Prostate gland (tissue), 2 donors: ENCODE results near the gene SLC10A3. TPM values are rescaled to one million over a fixed set of nuclear protein-coding genes. Genes with fewer than 3 reads are reported as not detected.

Experiments used
- DNase-seq: peaks from one replicate; pipeline ENCODE4 v3.0.0-alpha.2; 2019; ENCODE audit warnings: low spot score
- H3K27ac ChIP-seq, 2 donors: fragments of 200-600 bp; sonication (generic); 2 replicates each; pipeline ENCODE4 v1.5.1; 2017 to 2019
- H3K27me3 ChIP-seq: fragments of 200-600 bp; sonication (generic); replicated peaks from 2 replicates; pipeline ENCODE4 v1.5.1; 2019; ENCODE audit not compliant: insufficient read depth
- H3K36me3 ChIP-seq, 2 donors: fragments of 200-600 bp; sonication (generic); 1 replicate in 1 of 2; 2 replicates in 1 of 2; pipeline versions ENCODE4 v1.5.1 to v1.8.1; 2017 to 2019
- H3K4me1 ChIP-seq: fragments of 200-600 bp; sonication (generic); replicated peaks from 2 replicates; pipeline ENCODE4 v1.5.1; 2019
- H3K4me3 ChIP-seq, 2 donors: fragments of 200-600 bp; sonication (generic); 2 replicates each; pipeline ENCODE4 v1.5.1; 2017 to 2019
- H3K9me3 ChIP-seq: fragments of 200-600 bp; sonication (generic); 2 replicates; pipeline ENCODE4 v1.5.1; 2017
- POLR2A ChIP-seq: fragments of 450-650 bp; IDR thresholded peaks from one replicate; pipeline ENCODE4 v1.6.1; 2016; ENCODE audit warnings: antibody characterized with exemption, mild to moderate bottlenecking
- POLR2AphosphoS5 ChIP-seq: sonication (generic); formaldehyde crosslinking; IDR thresholded peaks from one replicate; pipeline ENCODE4 v1.6.1; 2017; ENCODE audit warnings: antibody characterized with exemption
- WGBS: methylation state at CpG from one replicate; pipeline ENCODE4 v1.1.5; 2018; 5-methylcytosine and 5-hydroxymethylcytosine counted together
- intact Hi-C: fragments of 100-400 bp; cut with DNase I; formaldehyde crosslinking; loops from one replicate; pipeline ENCODE4 v1.14.2; 2022
- total RNA-seq, 2 donors: library from RNA; depleted of rRNA; stranded (reverse); fragments of >200 nt; gene quantifications; one replicate each; pipeline ENCODE4 v1.1.0, GENCODE V29; 2016
- TF ChIP-seq, protein P1 (sequence below), 4 experiments: fragments of 200-600 bp in 2 of 4; fragments of 450-650 bp in 2 of 4; sonication (generic) in 2 of 4; IDR thresholded peaks; 1 replicate in 3 of 4; 2 replicates in 1 of 4; pipeline ENCODE4 v1.5.1; 2016 to 2019; ENCODE audit warnings: antibody characterized with exemption in 4 of 4, mild to moderate bottlenecking in 2 of 4, moderate library complexity in 2 of 4

SLC10A3 gene
- total RNA-seq, 2 donors from 2014 or later: 28.0 to 45.6 TPM

DNA sequence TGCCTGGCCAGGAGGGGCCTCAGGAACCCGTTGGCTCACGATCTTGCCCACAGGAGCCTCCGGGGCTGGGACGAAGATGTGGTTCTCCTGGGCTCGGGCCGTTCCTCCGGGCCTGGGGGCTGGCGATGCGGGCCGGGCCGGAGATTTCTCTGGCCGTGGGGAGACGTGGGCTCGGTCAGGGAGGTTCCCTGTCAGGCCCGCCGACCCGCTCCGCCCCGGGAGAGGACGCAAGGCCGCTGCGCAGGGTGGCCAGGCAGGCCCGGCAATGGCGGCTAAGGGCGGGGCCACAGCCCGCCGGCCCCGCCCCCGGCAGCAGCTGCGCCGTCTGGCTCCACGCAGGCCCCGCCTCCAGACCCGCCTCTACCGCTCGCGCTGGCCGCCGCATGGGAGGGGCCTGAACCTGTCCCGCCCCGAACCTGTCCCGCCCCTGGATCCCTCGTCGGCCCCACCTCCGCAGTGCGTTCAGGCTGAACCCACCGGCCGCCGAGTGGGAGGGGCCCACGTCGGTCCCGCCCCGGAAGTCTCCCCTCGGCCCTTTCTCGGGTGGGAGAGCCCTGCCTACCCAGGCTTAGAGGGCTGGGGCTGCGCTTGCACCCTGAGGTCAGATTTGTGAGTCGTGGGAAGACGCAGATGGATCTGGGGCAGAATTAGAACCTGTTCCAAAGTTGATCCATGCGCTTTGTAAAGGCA, 25.7 kb upstream of the SLC10A3 start, which contains the start of gene FAM3A:
Gene FAM3A (minus strand): TSS at position 267 of the 690 bp plus-strand sequence. CDS start 460 bp downstream, outside the sequence.
- WGBS: 1% methylated on average over 14 of the region's 59 CpGs
- no peaks in the 10 kb centered on the region for H3K27me3 ChIP-seq
- H3K4me3 ChIP-seq: peak within 1 kb of the TSS; percentile 50 to 56
- H3K9me3 ChIP-seq: no peaks in the 10 kb centered on the region
- intact Hi-C loops: no loop called here
- TF ChIP-seq POLR2A: peak; percentile 80
- TF ChIP-seq POLR2AphosphoS5: peak; percentile 87
- TF ChIP-seq, protein P1, sequence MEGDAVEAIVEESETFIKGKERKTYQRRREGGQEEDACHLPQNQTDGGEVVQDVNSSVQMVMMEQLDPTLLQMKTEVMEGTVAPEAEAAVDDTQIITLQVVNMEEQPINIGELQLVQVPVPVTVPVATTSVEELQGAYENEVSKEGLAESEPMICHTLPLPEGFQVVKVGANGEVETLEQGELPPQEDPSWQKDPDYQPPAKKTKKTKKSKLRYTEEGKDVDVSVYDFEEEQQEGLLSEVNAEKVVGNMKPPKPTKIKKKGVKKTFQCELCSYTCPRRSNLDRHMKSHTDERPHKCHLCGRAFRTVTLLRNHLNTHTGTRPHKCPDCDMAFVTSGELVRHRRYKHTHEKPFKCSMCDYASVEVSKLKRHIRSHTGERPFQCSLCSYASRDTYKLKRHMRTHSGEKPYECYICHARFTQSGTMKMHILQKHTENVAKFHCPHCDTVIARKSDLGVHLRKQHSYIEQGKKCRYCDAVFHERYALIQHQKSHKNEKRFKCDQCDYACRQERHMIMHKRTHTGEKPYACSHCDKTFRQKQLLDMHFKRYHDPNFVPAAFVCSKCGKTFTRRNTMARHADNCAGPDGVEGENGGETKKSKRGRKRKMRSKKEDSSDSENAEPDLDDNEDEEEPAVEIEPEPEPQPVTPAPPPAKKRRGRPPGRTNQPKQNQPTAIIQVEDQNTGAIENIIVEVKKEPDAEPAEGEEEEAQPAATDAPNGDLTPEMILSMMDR (IDR thresholded peaks at IDR 0.05): no peak
- peak; percentile 92 for DNase-seq
- H3K27ac ChIP-seq: peak within 1 kb of the TSS; percentile 86
- no peaks in the 10 kb centered on the region for H3K4me1 ChIP-seq
- H3K36me3 ChIP-seq: no peaks in the 10 kb centered on the region

DNA sequence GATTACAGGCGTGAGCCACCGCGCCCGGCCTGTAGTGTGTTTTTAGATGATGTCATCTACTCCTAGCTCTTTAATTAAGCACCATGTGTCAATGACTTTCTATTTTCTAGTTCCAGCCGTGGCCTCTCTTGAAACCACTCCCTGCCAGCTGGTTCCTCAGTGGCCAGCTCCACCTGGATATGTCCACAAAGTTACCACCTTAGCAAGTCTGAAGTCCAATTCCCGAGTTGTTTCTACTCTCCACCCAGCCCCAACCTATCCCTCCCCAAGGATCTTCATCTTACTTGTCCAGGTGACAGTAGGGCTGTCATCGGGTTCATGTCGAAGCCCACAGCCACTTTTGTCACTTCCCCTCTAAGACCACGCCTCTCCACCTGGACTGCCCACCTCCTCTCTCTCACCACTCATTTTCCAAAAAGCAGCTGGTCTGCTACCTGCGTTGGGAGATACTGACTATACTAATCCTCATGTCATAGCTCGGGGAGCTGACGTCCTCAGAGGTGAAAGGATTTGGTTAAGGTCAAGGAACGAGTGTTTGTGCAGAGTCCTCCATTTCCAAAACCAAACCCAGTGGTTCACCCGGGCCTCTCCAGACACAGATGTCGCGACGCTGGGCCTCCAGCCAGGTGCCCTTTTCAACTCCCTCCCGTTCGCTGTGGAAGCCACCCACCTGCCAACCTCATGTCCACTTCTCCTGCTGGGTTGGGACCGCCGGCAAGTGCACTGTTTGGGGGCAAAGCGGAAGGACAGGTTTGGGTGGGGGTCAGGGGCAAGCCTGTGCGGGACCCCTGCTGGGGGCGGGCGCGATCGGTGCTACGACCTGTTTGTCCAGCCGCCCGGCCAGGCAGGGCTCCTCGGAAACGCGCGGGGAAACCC, 24.9 kb upstream of the SLC10A3 start:
- Histone ChIP-seq H3K9me3 (no peaks in the 10 kb centered on the region), H3K4me3 (peak overlapping the region; percentile 50 to 56), H3K4me1 (no peaks in the 10 kb centered on the region), H3K36me3 (no peaks in the 10 kb centered on the region), H3K27ac (peak overlapping the region; percentile 86), H3K27me3 (no peaks in the 10 kb centered on the region)
- no peak for DNase-seq
- TF ChIP-seq POLR2A (no peak), POLR2AphosphoS5 (no peak)
- TF ChIP-seq, protein P1 (IDR thresholded peaks at IDR 0.05): no peak
- intact Hi-C loops: no loop called here
- WGBS: 8% methylated on average over 20 of the region's 34 CpGs

DNA sequence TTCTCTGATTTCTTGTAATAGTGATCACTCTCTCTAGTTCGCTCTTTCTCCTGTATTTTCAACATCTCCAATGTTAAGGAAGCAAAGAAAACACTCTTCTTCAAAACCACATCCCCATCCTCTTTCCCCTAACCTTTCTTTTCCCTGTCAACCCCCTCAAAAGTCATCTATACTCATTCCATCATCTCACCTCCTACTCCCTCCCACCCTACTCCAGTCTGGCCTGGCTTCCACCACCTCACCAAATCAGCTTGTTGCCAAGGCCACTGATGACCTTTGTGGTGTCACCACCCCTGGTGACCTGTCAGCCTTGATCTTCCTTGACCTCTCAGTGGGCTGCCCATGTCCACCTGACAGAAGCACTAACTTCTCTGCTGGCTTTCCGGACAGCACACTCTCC, 23.3 kb upstream of the SLC10A3 start:
- H3K36me3 ChIP-seq: no peaks in the 10 kb centered on the region
- no peak overlapping the region for H3K27ac ChIP-seq
- H3K9me3 ChIP-seq: no peaks in the 10 kb centered on the region
- no peak for DNase-seq
- no peaks in the 10 kb centered on the region for H3K27me3 ChIP-seq
- WGBS: 95% methylated on average over 2 of the region's 2 CpGs
- no peak overlapping the region for H3K4me3 ChIP-seq
- no peak for TF ChIP-seq POLR2A
- no peak for TF ChIP-seq POLR2AphosphoS5
- TF ChIP-seq, protein P1 (IDR thresholded peaks at IDR 0.05): no peak
- intact Hi-C loops: no loop called here
- no peaks in the 10 kb centered on the region for H3K4me1 ChIP-seq

DNA sequence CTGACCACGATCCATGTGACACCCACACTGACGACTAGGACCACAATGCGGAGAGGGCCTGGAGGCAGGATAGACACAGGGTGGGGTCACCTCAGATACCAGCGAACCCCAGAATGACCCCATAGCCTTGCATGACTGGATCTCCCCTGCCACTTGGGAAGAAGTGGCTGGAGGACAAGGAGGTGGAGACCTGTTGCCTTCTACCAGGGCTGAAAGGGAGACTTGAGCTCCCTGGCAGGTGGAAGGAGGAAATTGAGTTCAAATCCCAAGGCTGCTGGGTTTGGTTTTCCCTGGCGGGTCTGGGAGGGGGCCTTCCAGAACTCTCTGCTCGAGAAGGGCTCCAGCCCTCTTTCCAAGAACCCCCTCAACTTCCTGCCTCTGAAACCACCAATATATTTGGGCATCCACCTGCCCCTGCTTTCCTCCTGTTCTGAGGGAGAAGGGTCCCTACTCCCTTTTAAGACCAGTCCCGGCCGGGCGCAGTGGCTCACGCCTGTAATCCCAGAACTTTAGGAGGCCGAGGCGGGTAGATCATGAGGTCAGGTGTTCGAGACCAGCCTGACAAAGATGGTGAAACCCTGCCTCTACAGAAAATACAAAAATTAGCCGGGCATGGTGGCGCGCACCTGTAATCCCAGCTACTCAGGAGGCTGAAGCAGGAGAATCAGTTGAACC, 22.6 kb upstream of the SLC10A3 start:
- TF ChIP-seq POLR2AphosphoS5 (no peak), POLR2A (no peak)
- TF ChIP-seq, protein P1 (IDR thresholded peaks at IDR 0.05): no peak
- WGBS: 94% methylated on average over 8 of the region's 16 CpGs
- intact Hi-C loops: no loop called here
- no peaks in the 10 kb centered on the region for H3K9me3 ChIP-seq
- no peaks in the 10 kb centered on the region for H3K27me3 ChIP-seq
- H3K27ac ChIP-seq: no peak overlapping the region
- no peaks in the 10 kb centered on the region for H3K4me1 ChIP-seq
- no peak for DNase-seq
- H3K36me3 ChIP-seq: no peaks in the 10 kb centered on the region
- H3K4me3 ChIP-seq: no peak overlapping the region
